ENCODE data around the gene RXRA.
"Not testable (repeated sequence)": the region's sequence is repeated elsewhere in the genome, so short reads cannot be mapped to it uniquely, and the experiment has no call there.

RXRA gene

DNA sequence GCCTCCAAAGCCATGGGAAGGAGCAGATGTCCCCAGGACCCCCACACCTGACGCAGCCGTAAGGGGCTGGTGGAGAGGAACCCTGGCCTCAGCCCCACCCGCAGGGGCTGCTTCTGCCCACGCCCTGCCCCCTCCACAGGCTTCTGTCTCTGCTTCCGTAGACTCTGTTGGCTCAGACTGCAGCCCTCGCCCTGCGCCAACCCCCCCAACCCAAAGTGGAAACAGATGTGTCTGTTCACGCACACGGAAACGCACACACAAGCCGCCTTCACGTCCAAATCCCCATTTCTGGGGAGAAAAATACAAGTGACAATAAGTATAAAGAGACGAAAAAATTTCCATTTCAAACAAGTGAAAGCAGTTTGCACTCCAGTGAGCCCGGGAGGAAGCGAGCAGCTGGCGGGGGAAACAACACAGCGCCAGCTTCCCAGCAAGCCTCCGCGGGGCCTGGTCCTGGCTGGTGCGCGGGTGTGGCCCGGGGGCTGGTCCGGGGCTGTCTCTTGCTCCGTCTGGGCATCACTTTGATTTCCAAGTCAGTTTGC is 32.6 kb upstream of the RXRA start:
- FAIRE-seq (no peak), DNase-seq (ENCODE audit: low spot score) (no peak)

DNA sequence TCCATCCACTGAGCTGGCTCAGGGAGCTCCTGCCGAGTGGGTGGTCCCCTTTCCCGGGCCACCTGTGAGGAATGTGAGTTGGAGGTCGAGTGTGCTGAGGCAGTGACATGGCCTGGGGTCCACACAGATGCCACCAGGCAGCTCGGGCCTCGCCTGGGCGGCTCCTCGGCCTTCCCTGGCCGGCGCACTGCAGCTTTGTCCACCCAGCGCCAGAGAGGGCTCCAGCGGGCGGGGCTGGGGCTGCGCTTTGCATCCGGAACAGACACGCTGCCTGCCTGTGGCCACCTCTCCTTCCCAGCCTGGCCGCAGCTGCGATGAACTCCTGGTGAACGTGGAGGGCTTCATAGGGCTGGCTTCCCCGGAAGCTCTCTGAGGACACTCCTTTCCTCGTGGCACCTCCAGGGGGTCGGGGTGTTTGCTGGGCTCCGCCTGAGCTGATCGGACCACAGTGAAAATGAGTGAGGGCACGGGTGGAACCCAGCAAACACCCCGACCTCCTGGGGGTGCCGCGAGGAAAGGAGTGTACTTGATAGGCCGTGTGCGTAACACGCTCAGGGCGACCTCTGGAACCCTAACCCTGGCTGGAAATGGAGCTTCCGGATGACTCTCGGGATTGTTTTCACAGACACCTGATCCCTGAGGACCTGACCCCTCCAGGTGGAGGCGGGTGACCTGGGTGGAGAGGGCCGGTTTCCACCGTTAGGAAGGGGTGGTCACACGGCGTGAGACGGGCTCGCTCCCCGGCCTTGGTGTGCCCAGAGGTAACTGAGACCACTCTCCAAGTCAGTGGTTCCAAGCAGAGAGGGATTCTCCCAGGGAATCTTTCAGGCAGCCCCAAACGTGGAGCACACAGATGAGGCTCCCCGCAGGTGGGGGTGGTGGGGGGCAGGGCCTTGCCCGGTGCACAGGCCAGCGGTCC is 31.8 kb upstream of the RXRA start:
- FAIRE-seq: no peak
- no peak for DNase-seq (ENCODE audit: low spot score)

DNA sequence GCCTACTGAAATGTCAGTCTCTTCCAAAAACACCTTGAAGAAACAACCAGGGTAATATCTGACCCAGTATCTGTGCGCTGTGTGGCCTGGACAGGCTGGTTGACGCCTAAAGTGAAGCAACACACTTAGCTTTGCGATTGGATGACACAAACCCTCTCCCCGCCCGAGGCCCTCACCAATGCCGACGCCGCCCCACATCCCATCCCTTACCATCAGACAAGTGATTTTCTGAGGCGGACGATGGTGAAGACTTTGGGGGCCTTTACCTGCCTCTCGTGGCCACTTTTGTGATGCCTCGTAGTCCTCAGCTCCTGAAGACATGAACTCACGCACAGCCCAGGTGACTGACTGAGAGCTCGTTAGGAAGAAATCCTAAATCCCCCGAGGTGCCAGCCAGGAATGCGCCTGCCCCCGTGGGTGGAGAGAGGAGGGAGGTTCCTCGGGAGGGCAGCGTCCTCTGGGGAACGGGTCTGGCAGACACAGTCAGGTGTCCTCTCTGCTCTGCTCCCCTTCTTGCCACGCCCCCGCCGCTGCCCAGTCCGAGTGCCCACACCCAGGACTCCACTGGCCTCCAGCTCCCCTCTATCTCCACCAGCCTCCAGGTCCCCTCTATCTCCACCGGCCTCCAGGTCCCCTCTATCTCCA is 31.0 kb upstream of the RXRA start:
- DNase-seq (ENCODE audit: low spot score): no peak
- FAIRE-seq: no peak

DNA sequence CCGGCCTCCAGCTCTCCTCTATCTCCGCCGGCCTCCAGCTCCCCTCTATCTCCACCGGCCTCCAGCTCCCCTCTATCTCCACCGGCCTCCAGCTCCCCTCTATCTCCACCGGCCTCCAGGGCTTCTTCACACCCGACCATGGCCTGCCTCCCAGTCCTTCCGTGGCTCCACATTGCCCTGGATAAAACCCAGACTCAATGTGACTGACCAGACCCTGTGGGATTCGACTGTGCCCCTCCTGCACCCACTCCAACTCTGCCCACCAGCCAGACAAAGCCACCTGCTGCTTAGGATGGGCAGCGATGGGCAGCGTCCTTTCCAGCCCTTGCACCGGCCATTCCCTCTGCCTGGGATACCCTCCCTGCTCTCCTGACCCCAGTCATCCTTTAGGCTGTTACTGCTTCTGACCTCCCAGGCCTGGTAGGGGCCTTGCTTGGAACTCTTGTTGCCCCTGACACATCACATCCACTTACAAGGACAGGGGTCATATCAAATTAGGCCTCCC is 30.5 kb upstream of the RXRA start:
- DNase-seq (ENCODE audit: low spot score) (no peak), FAIRE-seq (no peak)

DNA sequence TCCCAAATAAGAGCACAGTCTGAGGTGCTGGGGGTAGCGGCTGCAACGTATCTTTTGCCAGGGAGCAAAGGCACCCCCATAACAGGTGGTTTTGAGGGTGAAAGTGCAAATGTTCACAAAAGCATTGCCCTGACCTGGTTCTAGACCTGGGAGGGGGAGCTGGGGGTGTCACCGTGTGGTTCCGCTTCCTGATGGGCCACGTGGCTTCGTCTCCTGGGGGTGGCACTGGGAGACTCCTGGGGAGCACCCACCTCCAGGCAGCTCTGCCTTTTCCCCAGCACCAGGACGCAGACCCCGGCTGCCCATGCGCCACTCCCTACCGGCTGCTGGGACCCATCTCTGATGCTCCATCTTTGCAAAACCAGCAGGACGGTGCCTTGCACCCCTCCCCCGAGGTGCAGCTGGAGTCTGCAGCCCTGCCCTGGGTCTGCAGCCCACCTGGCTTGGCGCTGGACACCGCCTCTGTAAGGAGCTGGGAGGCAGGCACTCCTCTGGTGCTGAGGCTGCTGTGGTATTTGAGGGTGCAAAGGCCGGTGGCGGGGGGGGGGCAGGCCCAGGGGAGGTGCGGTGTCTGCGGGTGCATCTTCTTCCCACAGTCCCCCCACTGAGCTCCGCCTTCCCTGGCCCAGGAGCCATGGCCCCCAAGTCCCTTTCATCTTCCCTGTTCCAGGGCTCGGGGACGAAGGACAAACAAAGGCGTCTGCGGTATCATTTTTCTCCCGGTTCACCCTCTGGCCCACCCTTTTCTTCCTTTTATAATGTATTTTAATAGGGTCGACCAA is 29.8 kb upstream of the RXRA start:
- no peak for FAIRE-seq
- DNase-seq (ENCODE audit: low spot score): no peak

DNA sequence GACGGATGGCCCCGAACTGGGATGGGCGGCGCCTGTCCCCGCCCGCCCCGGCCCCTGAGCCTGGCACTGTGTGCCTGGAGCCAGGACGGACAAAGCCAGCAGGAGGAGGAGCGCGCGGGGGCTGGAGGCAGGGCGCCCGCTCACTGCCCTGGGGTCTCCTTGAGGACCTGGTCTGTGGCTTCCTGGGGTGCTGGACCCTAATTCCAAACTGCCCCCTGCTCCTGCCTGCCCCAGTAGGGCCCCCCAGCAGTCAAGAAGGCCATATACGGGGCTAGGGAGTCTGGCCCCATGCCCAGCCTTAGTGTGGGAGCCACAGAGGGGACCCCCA is 29.2 kb upstream of the RXRA start:
- DNase-seq (ENCODE audit: low spot score) (no peak), FAIRE-seq (no peak)

DNA sequence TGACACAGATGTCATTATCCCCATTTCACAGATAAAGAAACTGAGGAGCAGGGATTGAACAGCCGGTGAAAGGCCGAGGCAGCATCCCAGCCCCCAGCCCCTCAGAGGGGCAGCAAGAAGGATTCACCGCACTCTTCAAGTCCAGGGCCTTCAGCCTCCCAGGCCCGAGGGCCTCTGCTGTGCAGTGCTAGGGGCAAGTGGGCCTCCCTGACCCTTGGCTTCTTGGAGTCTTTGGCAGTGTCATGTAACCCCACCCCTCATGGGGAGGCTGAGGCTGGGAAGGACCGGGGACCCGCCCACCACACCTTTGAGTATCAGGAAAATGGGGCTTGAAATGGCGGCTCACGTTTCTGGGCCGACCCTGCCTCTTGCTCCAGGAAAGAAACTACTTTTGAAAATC is 28.7 kb upstream of the RXRA start:
- DNase-seq (ENCODE audit: low spot score) (no peak), FAIRE-seq (no peak)

DNA sequence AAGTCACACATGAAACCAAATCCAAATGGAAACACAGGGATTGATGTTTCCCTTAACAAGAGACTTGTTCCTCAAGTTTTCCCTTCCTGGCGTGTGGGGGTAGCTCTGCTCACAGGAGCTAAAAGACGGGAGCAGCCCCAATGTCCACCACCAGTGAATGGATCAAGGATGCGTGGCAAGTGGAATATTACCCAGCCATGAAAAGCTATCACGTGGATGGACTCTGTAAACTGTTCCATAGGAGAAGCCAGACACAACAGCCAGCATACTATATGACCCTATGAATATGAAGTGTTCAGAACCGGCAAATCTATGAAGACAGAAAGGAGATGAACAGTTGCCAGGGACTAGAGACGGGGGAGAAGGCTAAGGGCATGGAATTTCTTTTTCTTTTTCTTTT is 28.3 kb upstream of the RXRA start:
- no peak for FAIRE-seq
- DNase-seq (ENCODE audit: low spot score): no peak

DNA sequence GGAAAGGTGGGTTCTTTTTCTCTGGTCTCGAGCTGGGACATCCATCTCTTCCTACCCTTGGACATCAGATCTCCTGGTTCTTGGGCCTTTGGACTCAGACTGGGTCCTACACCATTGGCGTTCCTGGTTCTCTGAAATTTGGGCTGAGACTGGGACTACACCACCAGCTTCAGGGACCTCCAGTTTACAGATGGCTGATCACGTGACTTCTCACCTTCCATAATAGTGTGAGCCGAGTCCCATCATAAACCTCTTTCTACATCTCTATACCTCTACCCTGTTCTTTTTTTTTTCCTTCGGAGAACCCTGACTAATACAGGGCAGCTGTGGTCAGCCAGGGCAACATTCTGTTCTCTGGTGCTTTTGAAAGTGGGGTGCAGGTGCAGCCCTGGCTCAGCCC is 27.2 kb upstream of the RXRA start:
- FAIRE-seq (no peak), DNase-seq (ENCODE audit: low spot score) (no peak)

DNA sequence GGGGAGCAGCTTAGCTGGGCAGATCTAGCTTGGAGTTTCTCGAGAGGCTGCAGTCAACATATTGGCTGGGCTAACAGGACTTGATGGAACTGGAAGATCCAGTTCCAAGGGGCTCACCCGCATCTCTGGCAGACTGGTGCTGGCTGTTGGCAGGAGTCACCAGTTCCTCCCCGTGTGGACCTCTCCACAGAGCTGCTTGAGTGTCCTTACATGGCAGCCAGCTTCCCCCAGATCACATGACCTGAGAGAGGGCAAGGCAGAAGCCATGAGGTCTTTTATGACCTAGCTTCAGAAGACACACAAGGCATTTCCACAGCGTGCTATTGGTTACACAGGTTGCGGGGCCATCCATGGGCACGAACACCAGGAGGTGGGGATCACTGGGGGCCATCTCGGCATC is 26.4 kb upstream of the RXRA start:
- FAIRE-seq: no peak
- DNase-seq (ENCODE audit: low spot score): no peak

DNA sequence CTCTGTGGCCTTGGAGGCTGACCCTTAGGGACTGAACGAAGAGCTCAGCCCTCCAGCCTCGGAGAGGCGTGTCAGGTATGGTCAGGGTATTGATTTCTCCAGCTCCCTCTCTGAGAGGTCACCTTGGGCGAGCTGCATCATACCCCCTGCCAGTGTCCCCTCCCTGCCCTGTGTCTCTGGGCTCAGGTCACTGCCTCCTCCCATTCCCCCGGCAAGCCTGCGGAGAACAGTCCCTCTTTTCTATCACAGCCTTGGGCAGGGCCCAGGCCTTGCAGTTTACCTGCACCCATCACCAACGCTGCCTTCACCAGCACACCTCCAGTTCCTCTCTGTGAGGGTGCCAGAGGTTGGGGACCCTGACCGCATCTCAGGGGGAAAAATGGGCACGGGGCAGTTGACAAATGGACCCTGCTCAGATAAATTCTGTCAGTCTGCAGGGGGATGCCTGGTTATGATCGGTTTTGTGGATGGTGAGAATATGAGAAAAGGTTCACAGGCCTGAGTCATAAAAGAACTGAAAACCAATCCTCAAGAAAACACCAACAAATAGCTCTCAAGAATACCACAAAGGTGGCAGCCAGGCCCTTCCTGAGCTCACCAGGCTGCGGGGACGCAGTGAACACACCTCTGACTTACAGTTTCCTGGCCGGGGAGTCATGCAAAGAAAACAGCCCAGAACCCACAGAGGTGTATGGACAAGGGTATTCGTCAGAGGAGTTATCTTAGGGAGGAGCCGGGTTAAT is 24.7 kb upstream of the RXRA start:
- no peak for DNase-seq (ENCODE audit: low spot score)
- FAIRE-seq: no peak

DNA sequence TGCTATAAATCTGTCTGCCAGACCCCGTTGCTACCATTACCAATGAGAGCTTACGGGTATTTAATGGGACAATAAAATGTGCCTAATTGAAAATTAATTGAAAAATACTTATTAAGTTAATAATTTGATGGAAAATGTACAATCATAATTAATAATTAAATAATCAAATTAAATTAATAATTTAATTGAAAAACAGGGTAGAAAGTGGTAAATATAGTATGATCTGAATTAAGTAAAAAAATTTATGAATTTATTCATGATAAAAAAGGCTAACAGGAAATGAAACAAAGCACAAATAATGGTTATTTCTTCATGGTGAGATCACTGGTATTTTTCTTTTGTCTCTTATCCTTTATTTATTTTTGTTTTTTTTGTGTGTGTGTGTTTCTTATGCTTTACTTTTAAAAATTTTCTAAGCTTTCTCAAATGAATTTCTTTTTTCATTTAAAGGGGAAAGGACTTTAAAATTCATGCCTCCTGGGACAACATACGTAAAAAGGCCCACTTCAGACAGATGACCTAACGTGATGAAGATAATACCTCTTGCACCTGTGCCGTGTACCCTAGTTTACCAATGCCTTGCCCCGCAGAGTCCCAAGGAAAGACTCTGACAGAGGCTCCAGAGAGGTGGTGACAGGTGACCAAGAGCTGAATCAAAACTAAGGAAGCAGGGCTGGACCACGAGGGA is 24.0 kb upstream of the RXRA start:
- FAIRE-seq (no peak), DNase-seq (ENCODE audit: low spot score) (no peak)

DNA sequence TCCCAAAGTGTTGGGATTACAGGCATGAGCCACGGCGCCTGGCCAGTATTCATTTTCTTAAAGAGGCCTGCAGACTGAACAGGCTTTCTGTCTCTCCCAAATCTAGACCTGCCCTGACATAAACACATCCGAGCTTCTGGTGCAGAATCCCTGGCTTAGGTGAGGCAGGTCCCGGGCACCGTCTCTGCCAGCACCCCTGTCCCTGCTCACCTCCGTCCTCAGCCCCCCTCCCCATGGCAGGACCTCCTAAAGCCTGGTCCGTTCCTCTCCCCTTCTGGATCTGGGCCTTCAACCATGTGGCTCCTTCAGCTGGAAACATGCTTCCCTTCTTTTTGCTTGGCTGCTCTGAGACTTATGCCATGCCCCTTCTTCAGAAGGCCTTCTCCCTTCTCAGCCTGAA is 22.7 kb upstream of the RXRA start:
- FAIRE-seq: no peak
- no peak for DNase-seq (ENCODE audit: low spot score)

DNA sequence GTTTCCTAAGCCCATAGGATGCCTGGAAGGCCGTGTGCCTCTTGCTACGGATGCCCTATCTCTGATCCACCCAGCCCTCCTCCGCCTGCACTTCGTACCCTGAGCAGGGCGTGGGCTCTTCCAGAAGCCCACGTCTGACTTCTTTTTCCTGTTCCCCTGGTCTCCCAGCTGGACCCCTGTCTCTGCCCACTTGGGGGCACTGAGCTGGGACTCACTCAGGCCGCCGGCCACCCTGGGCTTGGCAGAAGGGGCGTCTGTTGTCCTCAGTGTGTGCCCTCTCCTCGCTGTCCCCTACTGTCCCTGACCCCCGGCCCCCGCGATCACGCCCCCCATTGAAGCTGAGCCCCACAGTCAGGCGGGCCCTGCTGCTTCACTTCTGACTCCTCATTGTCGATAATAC is 22.0 kb upstream of the RXRA start:
- DNase-seq (ENCODE audit: low spot score) (no peak), FAIRE-seq (no peak)

DNA sequence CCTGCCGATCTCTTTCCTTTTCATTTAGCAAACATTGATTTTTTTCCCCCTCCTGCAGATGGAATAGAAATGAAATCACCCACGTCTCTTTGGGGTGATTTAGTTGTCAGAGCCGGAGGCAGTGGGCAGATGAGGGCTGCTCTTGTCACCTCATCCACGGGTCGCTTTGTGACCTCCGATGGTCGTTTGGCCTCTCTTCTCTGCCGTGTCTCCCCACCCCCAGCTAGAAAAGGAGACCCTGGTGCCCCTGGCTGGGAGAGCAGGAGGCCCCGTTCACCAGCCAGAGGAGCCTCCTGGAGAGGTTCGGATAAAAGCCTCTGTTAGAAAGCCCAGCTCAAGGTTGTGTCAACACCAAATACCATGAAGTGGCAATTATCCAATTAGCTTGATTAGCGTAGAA is 21.6 kb upstream of the RXRA start:
- DNase-seq (ENCODE audit: low spot score) (no peak), FAIRE-seq (no peak)

DNA sequence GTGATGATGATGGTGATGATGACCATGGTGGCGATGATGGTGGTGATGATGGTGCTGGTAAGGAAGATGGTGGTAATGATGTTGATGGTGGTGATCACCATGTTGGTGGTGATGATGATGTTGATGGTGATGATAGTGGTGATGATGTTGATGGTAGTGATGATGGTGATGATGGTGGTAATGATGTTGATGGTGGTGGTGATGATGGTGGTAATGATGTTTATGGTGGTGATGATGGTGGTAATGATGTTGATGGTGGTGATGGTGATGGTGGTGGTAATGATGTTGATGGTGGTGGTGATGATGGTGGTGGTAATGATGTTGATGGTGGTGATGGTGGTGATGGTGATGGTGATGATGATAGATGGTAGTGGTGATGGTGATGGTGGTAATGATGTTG is 20.7 kb upstream of the RXRA start:
- DNase-seq (ENCODE audit: low spot score) (no peak), FAIRE-seq (no peak)

DNA sequence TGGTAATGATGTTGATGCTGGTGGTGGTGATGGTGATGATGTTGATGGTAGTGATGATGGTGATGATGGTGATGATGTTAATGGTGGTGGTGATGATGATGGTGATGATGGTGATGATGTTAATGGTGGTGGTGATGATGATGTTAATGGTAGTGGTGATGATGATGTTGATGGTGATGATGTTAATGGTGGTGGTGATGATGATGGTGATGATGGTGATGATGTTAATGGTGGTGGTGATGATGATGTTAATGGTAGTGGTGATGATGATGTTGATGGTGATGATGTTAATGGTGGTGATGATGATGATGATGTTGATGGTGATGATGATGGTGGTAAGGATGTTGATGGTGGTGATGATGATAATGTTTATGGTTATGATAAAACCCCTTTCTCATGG is 20.2 kb upstream of the RXRA start:
- FAIRE-seq; DNase-seq (ENCODE audit: low spot score): not testable (repeated sequence)

DNA sequence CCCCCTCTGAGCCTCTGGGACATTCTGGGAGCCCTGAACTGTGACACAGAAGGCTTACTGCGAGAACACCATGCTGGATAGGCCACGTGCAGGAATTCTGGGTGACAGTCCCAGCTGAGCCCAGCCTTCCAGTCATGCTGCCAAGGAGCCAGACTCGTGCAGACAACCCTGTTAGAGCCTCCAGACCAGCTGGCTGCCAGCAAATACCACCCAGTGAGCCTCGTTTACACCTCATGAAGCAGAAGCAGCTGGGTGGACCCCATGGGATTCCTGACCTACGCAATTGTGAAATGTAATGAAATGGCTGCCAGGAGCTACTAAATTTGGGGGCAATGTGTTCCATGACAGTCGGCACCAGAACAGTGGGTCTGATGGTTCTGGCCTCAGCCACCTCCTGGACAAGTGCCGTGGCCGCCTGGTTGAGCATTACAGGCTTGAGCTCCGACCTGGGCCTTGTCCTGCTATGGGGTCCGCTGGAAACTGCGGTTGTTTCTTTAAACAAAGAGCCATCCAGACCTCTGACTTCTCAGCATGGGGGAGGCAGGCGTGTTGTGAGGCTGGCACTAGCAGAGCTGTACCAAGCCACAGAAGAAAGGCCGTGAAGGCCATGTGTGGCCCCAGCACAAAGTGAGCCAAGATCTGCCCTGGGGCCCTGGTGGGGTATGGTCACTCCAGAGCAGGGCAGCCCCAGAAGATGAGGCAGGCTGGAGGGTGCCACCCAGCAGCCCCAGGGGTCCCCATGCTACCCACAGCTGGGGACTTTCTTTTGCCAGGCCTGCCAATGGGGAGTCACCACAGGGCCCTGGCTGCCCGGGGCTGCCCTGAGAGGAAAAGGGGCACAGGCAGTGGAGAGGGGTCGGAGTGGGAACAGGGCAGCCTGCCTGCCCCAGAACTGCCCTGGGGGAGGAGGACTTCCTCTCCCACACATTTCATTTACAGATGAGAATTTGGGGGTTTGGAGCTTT is 19.3 kb upstream of the RXRA start:
- DNase-seq (ENCODE audit: low spot score) (no peak), FAIRE-seq (no peak)
